Astrocyte (in vitro differentiated cells and primary cell): ENCODE data around the gene LY86. TPM values are rescaled to one million over a fixed set of nuclear protein-coding genes. Genes with fewer than 3 reads are reported as not detected.

ENCODE experiments used
- DNase-seq: peaks from one replicate; pipeline ENCODE4 v3.0.0-alpha.2; 2010; ENCODE audit warnings: low read depth
- FAIRE-seq: peaks from 2 replicates; lab custom pipeline; 2011; peaks lifted over from hg19 to GRCh38; lab: Jason Lieb, UNC
- H2AFZ ChIP-seq: 2 replicates; pipeline ENCODE4 v1.6.0; 2012; ENCODE audit warnings: low read depth, low read length, inconsistent platforms
- H3K27ac ChIP-seq: 2 replicates; pipeline ENCODE4 v1.5.1; 2011; ENCODE audit warnings: low read depth, low read length, inconsistent platforms
- H3K27me3 ChIP-seq: 2 replicates; pipeline ENCODE4 v1.6.0; 2011; ENCODE audit warnings: low read length, inconsistent platforms; ENCODE audit not compliant: insufficient read depth
- H3K36me3 ChIP-seq: 2 replicates; pipeline ENCODE4 v1.5.1; 2011; ENCODE audit warnings: low read length, inconsistent platforms; ENCODE audit not compliant: insufficient read depth
- H3K4me1 ChIP-seq: 2 replicates; pipeline ENCODE4 v1.5.1; 2011; ENCODE audit warnings: low read length, inconsistent platforms; ENCODE audit not compliant: insufficient read depth
- H3K4me2 ChIP-seq: 2 replicates; pipeline ENCODE4 v1.6.0; 2012; ENCODE audit warnings: low read length, inconsistent platforms
- H3K4me3 ChIP-seq: 2 replicates; pipeline ENCODE4 v1.5.1; 2011; ENCODE audit warnings: low read depth, mild to moderate bottlenecking, low read length, inconsistent platforms; ENCODE audit not compliant: insufficient read depth
- H3K79me2 ChIP-seq: 2 replicates; pipeline ENCODE4 v1.6.0; 2012; ENCODE audit warnings: mild to moderate bottlenecking, low read length, inconsistent platforms; ENCODE audit not compliant: insufficient read depth
- H3K9ac ChIP-seq: 2 replicates; pipeline ENCODE4 v1.6.0; 2012; ENCODE audit warnings: mild to moderate bottlenecking, low read length, inconsistent platforms
- H3K9me3 ChIP-seq: 2 replicates; pipeline ENCODE4 v1.5.1; 2012; ENCODE audit warnings: low read depth, mild to moderate bottlenecking, low read length, inconsistent platforms; ENCODE audit not compliant: insufficient read depth
- H4K20me1 ChIP-seq: 2 replicates; pipeline ENCODE4 v1.6.0; 2012; ENCODE audit warnings: low read length, inconsistent platforms; ENCODE audit not compliant: insufficient read depth
- H3K27ac Mint-ChIP-seq: one replicate; pipeline ENCODE4 v1.8.0; 2021; ENCODE audit warnings: mild to moderate bottlenecking, mixed read lengths; ENCODE audit not compliant: unreplicated experiment
- H3K27me3 Mint-ChIP-seq: one replicate; pipeline ENCODE4 v1.8.0; 2021; ENCODE audit warnings: low read depth, mixed read lengths; ENCODE audit not compliant: unreplicated experiment
- H3K36me3 Mint-ChIP-seq: one replicate; pipeline ENCODE4 v1.8.0; 2021; ENCODE audit warnings: low read depth, mixed read lengths; ENCODE audit not compliant: unreplicated experiment
- H3K4me1 Mint-ChIP-seq: one replicate; pipeline ENCODE4 v1.8.0; 2021; ENCODE audit warnings: low read depth, mixed read lengths; ENCODE audit not compliant: unreplicated experiment
- H3K4me3 Mint-ChIP-seq: one replicate; pipeline ENCODE4 v1.8.0; 2021; ENCODE audit warnings: mild to moderate bottlenecking, moderate library complexity, mixed read lengths; ENCODE audit not compliant: unreplicated experiment
- H3K9me3 Mint-ChIP-seq: one replicate; pipeline ENCODE4 v1.8.0; 2021; ENCODE audit warnings: mild to moderate bottlenecking, mixed read lengths; ENCODE audit not compliant: unreplicated experiment
- EZH2 ChIP-seq: IDR thresholded peaks from 2 replicates; pipeline ENCODE4 v1.6.1; 2012; ENCODE audit warnings: mild to moderate bottlenecking, low read length, inconsistent platforms; ENCODE audit not compliant: insufficient read depth
- total RNA-seq: library from RNA; stranded (reverse); gene quantifications from 2 replicates; pipeline ENCODE4 v1.2.1, GENCODE V29; 2021
- TF ChIP-seq, protein P1 (sequence below): IDR thresholded peaks from 2 replicates; pipeline ENCODE4 v1.5.1; 2011; ENCODE audit warnings: low read depth, mild to moderate bottlenecking, inconsistent platforms, low read length, moderate library complexity; ENCODE audit not compliant: insufficient read depth

LY86 gene
- total RNA-seq, 1 donor from 2014 or later: not detected

DNA sequence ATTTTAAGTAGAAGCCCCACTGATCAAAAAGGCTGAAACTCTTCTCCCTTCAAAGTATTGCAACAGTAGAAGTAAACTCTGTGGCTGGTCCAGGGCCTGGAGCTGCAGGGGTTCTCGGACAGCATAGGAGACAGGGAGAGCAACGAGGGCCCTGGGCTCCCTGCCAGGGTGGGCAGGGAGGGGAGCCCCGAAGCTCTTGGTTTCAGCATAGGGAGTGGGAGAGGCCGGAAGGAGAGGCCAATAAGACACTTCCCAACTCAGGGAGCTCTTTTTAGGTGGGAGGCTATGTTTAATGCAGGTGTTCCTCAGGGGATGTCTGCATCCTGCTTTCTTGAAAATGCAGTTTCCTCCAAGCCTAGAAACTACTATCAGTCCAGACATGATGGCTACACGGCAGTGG is 91.1 kb downstream of the LY86 start:
- no peak overlapping the region for H3K27ac Mint-ChIP-seq
- Histone ChIP-seq H2AFZ (no peak overlapping the region), H4K20me1 (no peaks in the 10 kb centered on the region), H3K9me3 (no peaks in the 10 kb centered on the region), H3K4me3 (no peak overlapping the region), H3K9ac (no peak overlapping the region), H3K36me3 (no peaks in the 10 kb centered on the region), H3K79me2 (no peaks in the 10 kb centered on the region), H3K27ac (no peak overlapping the region), H3K27me3 (no peaks in the 10 kb centered on the region), H3K4me2 (no peak overlapping the region), H3K4me1 (no peaks in the 10 kb centered on the region)
- TF ChIP-seq, protein P1, sequence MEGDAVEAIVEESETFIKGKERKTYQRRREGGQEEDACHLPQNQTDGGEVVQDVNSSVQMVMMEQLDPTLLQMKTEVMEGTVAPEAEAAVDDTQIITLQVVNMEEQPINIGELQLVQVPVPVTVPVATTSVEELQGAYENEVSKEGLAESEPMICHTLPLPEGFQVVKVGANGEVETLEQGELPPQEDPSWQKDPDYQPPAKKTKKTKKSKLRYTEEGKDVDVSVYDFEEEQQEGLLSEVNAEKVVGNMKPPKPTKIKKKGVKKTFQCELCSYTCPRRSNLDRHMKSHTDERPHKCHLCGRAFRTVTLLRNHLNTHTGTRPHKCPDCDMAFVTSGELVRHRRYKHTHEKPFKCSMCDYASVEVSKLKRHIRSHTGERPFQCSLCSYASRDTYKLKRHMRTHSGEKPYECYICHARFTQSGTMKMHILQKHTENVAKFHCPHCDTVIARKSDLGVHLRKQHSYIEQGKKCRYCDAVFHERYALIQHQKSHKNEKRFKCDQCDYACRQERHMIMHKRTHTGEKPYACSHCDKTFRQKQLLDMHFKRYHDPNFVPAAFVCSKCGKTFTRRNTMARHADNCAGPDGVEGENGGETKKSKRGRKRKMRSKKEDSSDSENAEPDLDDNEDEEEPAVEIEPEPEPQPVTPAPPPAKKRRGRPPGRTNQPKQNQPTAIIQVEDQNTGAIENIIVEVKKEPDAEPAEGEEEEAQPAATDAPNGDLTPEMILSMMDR: no peak
- no peak for TF ChIP-seq EZH2
- H3K4me3 Mint-ChIP-seq: no peak overlapping the region
- peaks cover 3% of the 10 kb centered on the region for H3K27me3 Mint-ChIP-seq
- H3K9me3 Mint-ChIP-seq: peaks cover 2% of the 10 kb centered on the region
- H3K4me1 Mint-ChIP-seq: peaks cover 16% of the 10 kb centered on the region
- FAIRE-seq (no peak), DNase-seq (no peak)
- H3K36me3 Mint-ChIP-seq: no peaks in the 10 kb centered on the region

DNA sequence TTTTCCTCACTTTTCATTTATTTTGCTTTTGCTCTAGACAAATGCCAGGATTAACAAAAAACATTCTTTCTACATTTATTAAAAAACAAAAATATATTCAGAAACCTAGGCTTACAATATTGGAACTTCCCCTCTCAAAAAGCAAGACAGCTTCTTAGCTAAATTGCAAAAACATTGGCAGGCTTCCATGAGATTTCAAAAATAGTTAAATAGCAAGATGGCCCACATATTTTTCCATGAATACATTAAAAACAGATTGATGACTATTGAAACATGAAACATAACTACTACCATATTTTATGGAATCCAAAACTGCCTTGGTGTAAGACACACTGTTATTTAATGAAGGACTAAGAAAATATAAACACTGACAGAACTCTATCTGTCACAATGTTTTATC is 92.0 kb downstream of the LY86 start:
- DNase-seq (no peak), FAIRE-seq (no peak)
- H3K27ac Mint-ChIP-seq: no peak overlapping the region
- H3K4me2 ChIP-seq: no peak overlapping the region
- peaks cover 17% of the 10 kb centered on the region for H3K4me1 Mint-ChIP-seq
- H4K20me1 ChIP-seq: no peaks in the 10 kb centered on the region
- no peak overlapping the region for H3K4me3 ChIP-seq
- no peak overlapping the region for H3K9ac ChIP-seq
- H3K27me3 Mint-ChIP-seq: peaks cover 4% of the 10 kb centered on the region
- no peaks in the 10 kb centered on the region for H3K27me3 ChIP-seq
- H3K4me1 ChIP-seq: no peaks in the 10 kb centered on the region
- H3K9me3 Mint-ChIP-seq: peaks cover 2% of the 10 kb centered on the region
- no peaks in the 10 kb centered on the region for H3K36me3 ChIP-seq
- no peaks in the 10 kb centered on the region for H3K79me2 ChIP-seq
- TF ChIP-seq EZH2: no peak
- TF ChIP-seq, protein P1: no peak
- no peaks in the 10 kb centered on the region for H3K9me3 ChIP-seq
- no peaks in the 10 kb centered on the region for H3K36me3 Mint-ChIP-seq
- no peak overlapping the region for H3K27ac ChIP-seq
- H3K4me3 Mint-ChIP-seq: no peak overlapping the region
- H2AFZ ChIP-seq: no peak overlapping the region

DNA sequence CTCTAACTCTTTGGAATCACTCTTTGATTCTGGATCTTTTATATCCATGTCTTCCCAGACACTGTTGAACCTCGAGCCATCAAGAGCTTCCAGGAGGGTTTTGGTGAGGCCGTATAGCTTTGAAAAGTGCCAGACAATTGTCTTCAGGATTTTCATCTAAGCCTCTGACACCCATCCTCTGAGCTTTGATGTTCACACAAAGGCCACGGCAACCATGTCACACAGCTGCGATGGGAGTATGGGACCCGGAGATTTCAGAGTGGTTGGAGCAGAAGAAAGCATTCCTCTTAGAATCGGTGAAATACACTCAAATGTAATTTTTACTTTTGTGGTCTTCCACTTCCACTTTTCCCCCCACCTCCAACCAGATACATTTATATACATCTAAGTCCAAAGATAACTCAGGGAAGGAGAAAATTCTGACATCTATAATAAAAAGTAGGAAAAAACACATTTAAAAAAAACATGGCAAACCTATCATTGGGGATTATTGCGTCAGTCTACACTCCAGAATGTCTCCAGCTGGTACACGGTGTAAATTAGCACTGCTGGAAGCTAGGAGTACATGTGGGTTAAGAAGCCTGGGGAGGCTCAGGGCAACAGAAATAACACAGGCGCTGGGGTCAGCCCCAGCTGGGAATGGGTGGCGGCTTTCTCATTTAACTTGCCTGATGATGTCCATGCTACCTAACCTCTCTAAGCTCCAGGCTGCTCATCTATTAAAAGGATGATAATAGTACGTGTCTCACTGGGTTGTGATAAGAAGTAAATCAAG is 92.7 kb downstream of the LY86 start:
- no peaks in the 10 kb centered on the region for H3K36me3 Mint-ChIP-seq
- peaks cover 17% of the 10 kb centered on the region for H3K4me1 Mint-ChIP-seq
- no peak overlapping the region for H3K27ac Mint-ChIP-seq
- FAIRE-seq: no peak
- Histone ChIP-seq H4K20me1 (no peaks in the 10 kb centered on the region), H3K9ac (no peak overlapping the region), H2AFZ (no peak overlapping the region), H3K36me3 (no peaks in the 10 kb centered on the region), H3K4me1 (no peaks in the 10 kb centered on the region), H3K4me2 (no peak overlapping the region), H3K27ac (no peak overlapping the region), H3K4me3 (no peak overlapping the region), H3K9me3 (no peaks in the 10 kb centered on the region), H3K27me3 (no peaks in the 10 kb centered on the region), H3K79me2 (no peaks in the 10 kb centered on the region)
- TF ChIP-seq, protein P1: no peak
- TF ChIP-seq EZH2: no peak
- H3K4me3 Mint-ChIP-seq: no peak overlapping the region
- DNase-seq: no peak
- peaks cover 4% of the 10 kb centered on the region for H3K27me3 Mint-ChIP-seq
- H3K9me3 Mint-ChIP-seq: peaks cover 2% of the 10 kb centered on the region
